ENCODE results near the gene FBXO15. TPM values are rescaled to one million over a fixed set of nuclear protein-coding genes. Genes with fewer than 3 reads are reported as not detected.

The FBXO15 gene
- total and polyA plus RNA-seq, 4 donors = 0.23 to 0.50 (median 0.41) TPM

GRCh38 chr18:74040008-74040407 is 107.6 kb downstream of the FBXO15 start:
- H3K27me3 ChIP-seq (ENCODE audit: control insufficient read depth in 4 of 4, insufficient read depth in 4 of 4, low read length in 3 of 4) = no peaks in the 10 kb centered on the region
- no peak overlapping the region for H3K4me3 ChIP-seq (ENCODE audit: low read depth in 1 of 3, low read length in 3 of 3)
- H3K9me3 ChIP-seq (ENCODE audit: control insufficient read depth in 4 of 4, low read length in 3 of 4) = no peaks in the 10 kb centered on the region
- DNase-seq (ENCODE audit: low spot score) = no peak
- no peaks in the 10 kb centered on the region for H3K4me1 ChIP-seq (ENCODE audit: control insufficient read depth in 4 of 4, insufficient read depth in 4 of 4, low read length in 3 of 4)
- no peak overlapping the region for H3K9ac ChIP-seq (ENCODE audit: low read depth in 1 of 2, low read length in 2 of 2)
- H3K27ac ChIP-seq (ENCODE audit: low read depth in 1 of 2, low read length in 2 of 2) = no peak overlapping the region
- H3K36me3 ChIP-seq (ENCODE audit: control insufficient read depth in 4 of 4, insufficient read depth in 3 of 4, low read depth in 1 of 4, low read length in 3 of 4) = no peaks in the 10 kb centered on the region
- 92% methylated on average over 4 of the region's 4 CpGs for WGBS
- TF ChIP-seq, protein P1, sequence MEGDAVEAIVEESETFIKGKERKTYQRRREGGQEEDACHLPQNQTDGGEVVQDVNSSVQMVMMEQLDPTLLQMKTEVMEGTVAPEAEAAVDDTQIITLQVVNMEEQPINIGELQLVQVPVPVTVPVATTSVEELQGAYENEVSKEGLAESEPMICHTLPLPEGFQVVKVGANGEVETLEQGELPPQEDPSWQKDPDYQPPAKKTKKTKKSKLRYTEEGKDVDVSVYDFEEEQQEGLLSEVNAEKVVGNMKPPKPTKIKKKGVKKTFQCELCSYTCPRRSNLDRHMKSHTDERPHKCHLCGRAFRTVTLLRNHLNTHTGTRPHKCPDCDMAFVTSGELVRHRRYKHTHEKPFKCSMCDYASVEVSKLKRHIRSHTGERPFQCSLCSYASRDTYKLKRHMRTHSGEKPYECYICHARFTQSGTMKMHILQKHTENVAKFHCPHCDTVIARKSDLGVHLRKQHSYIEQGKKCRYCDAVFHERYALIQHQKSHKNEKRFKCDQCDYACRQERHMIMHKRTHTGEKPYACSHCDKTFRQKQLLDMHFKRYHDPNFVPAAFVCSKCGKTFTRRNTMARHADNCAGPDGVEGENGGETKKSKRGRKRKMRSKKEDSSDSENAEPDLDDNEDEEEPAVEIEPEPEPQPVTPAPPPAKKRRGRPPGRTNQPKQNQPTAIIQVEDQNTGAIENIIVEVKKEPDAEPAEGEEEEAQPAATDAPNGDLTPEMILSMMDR (IDR thresholded peaks at IDR 0.05; ENCODE audit: low read depth, low read length, missing input control) = no peak
- TF ChIP-seq NR2F2 (IDR thresholded peaks at IDR 0.05) = no peak
- no peak for TF ChIP-seq RXRA (IDR thresholded peaks at IDR 0.05)
- TF ChIP-seq SP1 (IDR thresholded peaks at IDR 0.05) = no peak
- TF ChIP-seq HNF4A (conservative IDR thresholded peaks at IDR 0.05) = no peak
- TF ChIP-seq TAF1 (conservative IDR thresholded peaks at IDR 0.05) = no peak
- no peak for TF ChIP-seq HNF4G (IDR thresholded peaks at IDR 0.05)
- TF ChIP-seq, protein P2, sequence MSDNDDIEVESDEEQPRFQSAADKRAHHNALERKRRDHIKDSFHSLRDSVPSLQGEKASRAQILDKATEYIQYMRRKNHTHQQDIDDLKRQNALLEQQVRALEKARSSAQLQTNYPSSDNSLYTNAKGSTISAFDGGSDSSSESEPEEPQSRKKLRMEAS (IDR thresholded peaks at IDR 0.05) = no peak

DNA sequence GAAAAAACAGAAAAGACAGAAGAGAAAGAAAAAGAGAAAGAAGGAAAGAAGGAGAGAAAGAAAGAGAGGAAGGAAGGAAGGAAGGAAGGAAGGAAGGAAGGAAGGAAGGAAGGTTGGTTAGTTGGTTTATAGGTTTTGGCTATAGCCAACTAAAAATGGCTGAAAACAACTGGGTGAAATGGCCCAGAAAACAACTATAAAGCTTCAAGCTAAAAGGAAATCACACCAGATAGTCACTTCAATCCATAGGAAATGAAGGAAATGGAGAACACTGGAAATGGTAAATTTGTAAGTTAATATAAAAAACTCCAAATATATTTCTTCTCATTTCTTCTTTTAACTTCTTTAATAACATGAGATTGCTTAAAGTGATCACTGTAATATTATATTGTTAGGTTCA is 118.5 kb downstream of the FBXO15 start:
- H3K4me3 ChIP-seq (ENCODE audit: low read depth in 1 of 3, low read length in 3 of 3) = no peak overlapping the region
- no peak overlapping the region for H3K27ac ChIP-seq (ENCODE audit: low read depth in 1 of 2, low read length in 2 of 2)
- H3K27me3 ChIP-seq (ENCODE audit: control insufficient read depth in 4 of 4, insufficient read depth in 4 of 4, low read length in 3 of 4) = no peaks in the 10 kb centered on the region
- no peaks in the 10 kb centered on the region for H3K4me1 ChIP-seq (ENCODE audit: control insufficient read depth in 4 of 4, insufficient read depth in 4 of 4, low read length in 3 of 4)
- no peak for DNase-seq (ENCODE audit: low spot score)
- no peaks in the 10 kb centered on the region for H3K36me3 ChIP-seq (ENCODE audit: control insufficient read depth in 4 of 4, insufficient read depth in 3 of 4, low read depth in 1 of 4, low read length in 3 of 4)
- H3K9me3 ChIP-seq (ENCODE audit: control insufficient read depth in 4 of 4, low read length in 3 of 4) = no peaks in the 10 kb centered on the region
- TF ChIP-seq NR2F2 (IDR thresholded peaks at IDR 0.05) = no peak
- no peak for TF ChIP-seq RAD21 (IDR thresholded peaks at IDR 0.05)
- TF ChIP-seq, protein P3, sequence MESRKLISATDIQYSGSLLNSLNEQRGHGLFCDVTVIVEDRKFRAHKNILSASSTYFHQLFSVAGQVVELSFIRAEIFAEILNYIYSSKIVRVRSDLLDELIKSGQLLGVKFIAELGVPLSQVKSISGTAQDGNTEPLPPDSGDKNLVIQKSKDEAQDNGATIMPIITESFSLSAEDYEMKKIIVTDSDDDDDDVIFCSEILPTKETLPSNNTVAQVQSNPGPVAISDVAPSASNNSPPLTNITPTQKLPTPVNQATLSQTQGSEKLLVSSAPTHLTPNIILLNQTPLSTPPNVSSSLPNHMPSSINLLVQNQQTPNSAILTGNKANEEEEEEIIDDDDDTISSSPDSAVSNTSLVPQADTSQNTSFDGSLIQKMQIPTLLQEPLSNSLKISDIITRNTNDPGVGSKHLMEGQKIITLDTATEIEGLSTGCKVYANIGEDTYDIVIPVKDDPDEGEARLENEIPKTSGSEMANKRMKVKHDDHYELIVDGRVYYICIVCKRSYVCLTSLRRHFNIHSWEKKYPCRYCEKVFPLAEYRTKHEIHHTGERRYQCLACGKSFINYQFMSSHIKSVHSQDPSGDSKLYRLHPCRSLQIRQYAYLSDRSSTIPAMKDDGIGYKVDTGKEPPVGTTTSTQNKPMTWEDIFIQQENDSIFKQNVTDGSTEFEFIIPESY (IDR thresholded peaks at IDR 0.05) = no peak
- TF ChIP-seq HNF4A (conservative IDR thresholded peaks at IDR 0.05) = no peak
- no peak for TF ChIP-seq TAF1 (conservative IDR thresholded peaks at IDR 0.05)
- no peak for TF ChIP-seq SP1 (IDR thresholded peaks at IDR 0.05)
- TF ChIP-seq, protein P2 (IDR thresholded peaks at IDR 0.05) = no peak
- no peak for TF ChIP-seq JUND (IDR thresholded peaks at IDR 0.05)
- H3K9ac ChIP-seq (ENCODE audit: low read depth in 1 of 2, low read length in 2 of 2) = no peak overlapping the region

Other genes starting within 250 kb of the FBXO15 start
- 10 to 100 TPM; 24.1 to 35.9 TPM for gene TIMM21, start 689 bp upstream of the FBXO15 start, total RNA-seq
- gene TIMM21, start 689 bp upstream of the FBXO15 start, polyA plus RNA-seq = 10 to 100 TPM; 22.0 to 39.2 TPM
- 100 to 1,000 TPM; 277 to 605 TPM for gene CYB5A, start 144.1 kb upstream of the FBXO15 start, total RNA-seq
- 1,000 to 10,000 TPM; 1,639 to 2,022 TPM for gene CYB5A, start 144.1 kb upstream of the FBXO15 start, polyA plus RNA-seq
- gene C18orf63, start 168.0 kb upstream of the FBXO15 start, total RNA-seq = not detected
- gene C18orf63, start 168.0 kb upstream of the FBXO15 start, polyA plus RNA-seq = not detected

Measured in liver (tissue), 9 donors.